T1000 (cell line): ENCODE results near the gene CAMK1.
"Not testable (repeated sequence)": the region's sequence is repeated elsewhere in the genome, so short reads cannot be mapped to it uniquely, and the experiment has no call there.

ENCODE experiments used
- DNase-seq: peaks from one replicate; lab custom pipeline; 2025; ENCODE audit warnings: mixed read lengths; lab: John Stamatoyannopoulos, UW

The CAMK1 gene

GRCh38 chr3:9776896-9777693 is 7.3 kb upstream of the CAMK1 start:
- no peak for DNase-seq

- DNase-seq, result not testable (repeated sequence)
These were observed 1.3 kb upstream of the CAMK1 start for GRCh38 chr3:9771007-9771406.

- no peak for DNase-seq
These were observed 597 bp upstream of the CAMK1 start for GRCh38 chr3:9770276-9770812.

GRCh38 chr3:9769012-9769411 is 735 bp downstream of the CAMK1 start:
- no peak for DNase-seq

GRCh38 chr3:9768141-9768775 is 1.5 kb downstream of the CAMK1 start:
- DNase-seq, result no peak

GRCh38 chr3:9767418-9767817 is 2.3 kb downstream of the CAMK1 start:
- no peak for DNase-seq

- DNase-seq, result no peak
These were observed 3.9 kb downstream of the CAMK1 start for GRCh38 chr3:9765865-9766264.

GRCh38 chr3:9762871-9763270 is 6.9 kb downstream of the CAMK1 start:
- DNase-seq, result no peak

GRCh38 chr3:9761919-9762318 is 7.8 kb downstream of the CAMK1 start:
- no peak for DNase-seq

- no peak for DNase-seq
These were observed 8.8 kb downstream of the CAMK1 start for GRCh38 chr3:9760779-9761505.

- no peak for DNase-seq
These were observed 12.3 kb downstream of the CAMK1 start for GRCh38 chr3:9757427-9757826.

- no peak for DNase-seq
These were observed 15.1 kb downstream of the CAMK1 start for GRCh38 chr3:9754678-9755077.

GRCh38 chr3:9750556-9751411 is 19.0 kb downstream of the CAMK1 start:
- DNase-seq, result no peak

- DNase-seq, result peak; percentile 97
These were observed 19.8 kb downstream of the CAMK1 start, which contains the start of gene OGG1 for GRCh38 chr3:9749645-9750555. OGG1 (plus strand) TSS chr3:9749952; CDS start chr3:9750287, 335 bp downstream.

- no peak for DNase-seq
These were observed 20.5 kb downstream of the CAMK1 start for GRCh38 chr3:9749296-9749644.

- DNase-seq, result no peak
These were observed 21.7 kb downstream of the CAMK1 start for GRCh38 chr3:9748031-9748430.

- DNase-seq, result peak; percentile 15
These were observed 22.5 kb downstream of the CAMK1 start for GRCh38 chr3:9747267-9747666.

GRCh38 chr3:9746330-9746729 is 23.4 kb downstream of the CAMK1 start:
- peak; percentile 12 for DNase-seq

- DNase-seq, result no peak
These were observed 24.2 kb downstream of the CAMK1 start for GRCh38 chr3:9745521-9745920.

- no peak for DNase-seq
These were observed 25.6 kb downstream of the CAMK1 start for GRCh38 chr3:9744162-9744561.

GRCh38 chr3:9743548-9743947 is 26.2 kb downstream of the CAMK1 start:
- DNase-seq, result no peak
